HK-2 (cell line): ENCODE data around the gene SPATS2L.

Experiments
- DNase-seq: peaks from one replicate; pipeline ENCODE4 v3.0.0-alpha.2; 2018; ENCODE audit not compliant: unreplicated experiment

Gene SPATS2L

GRCh38 chr2:200408428-200409316 is 102.2 kb downstream of the SPATS2L start:
- peak; percentile 63 for DNase-seq

DNA sequence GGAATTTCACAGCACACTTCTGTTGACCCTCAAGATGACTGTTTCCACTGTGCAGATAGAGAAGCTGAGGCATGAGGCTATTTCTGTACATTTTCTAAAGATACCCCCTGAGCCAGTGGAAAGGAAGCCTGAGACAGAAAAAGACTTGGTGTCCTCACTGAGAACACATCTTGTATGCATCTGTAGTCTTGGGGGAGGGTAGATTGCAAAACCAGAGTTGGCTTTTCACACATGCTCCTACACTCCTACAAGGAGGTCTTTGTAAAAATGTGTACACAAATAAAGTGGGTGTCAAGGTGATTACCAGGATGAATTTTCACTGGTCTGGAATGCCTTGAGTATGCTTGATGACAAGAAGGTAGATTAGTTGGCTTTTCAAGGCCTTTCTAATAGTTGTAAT is 105.3 kb downstream of the SPATS2L start:
- DNase-seq, result no peak

GRCh38 chr2:200414367-200414766 is 107.9 kb downstream of the SPATS2L start:
- no peak for DNase-seq

- no peak for DNase-seq
These were observed 109.0 kb downstream of the SPATS2L start for GRCh38 chr2:200415455-200415854.

GRCh38 chr2:200416878-200417277 is 110.4 kb downstream of the SPATS2L start:
- DNase-seq, result no peak

DNA sequence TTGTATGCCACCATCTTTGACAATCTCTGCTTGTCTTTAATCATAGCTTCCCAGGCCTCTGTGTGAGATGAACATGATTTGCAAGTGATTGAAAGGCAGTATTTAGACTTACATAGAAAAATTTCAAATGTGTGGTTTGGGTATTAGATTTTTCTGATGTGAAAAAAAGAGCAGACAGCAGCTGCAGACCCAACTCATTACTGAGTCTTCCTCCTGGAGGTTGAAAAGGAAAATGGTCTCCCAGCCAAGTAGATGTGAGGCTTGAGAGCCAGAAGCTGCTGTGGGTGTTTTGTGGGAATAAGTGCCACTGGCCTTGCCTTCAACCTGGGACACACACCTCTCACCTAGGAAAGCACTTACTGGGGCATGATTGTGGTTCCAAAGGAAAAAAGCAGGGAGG is 110.9 kb downstream of the SPATS2L start:
- DNase-seq, result no peak

DNA sequence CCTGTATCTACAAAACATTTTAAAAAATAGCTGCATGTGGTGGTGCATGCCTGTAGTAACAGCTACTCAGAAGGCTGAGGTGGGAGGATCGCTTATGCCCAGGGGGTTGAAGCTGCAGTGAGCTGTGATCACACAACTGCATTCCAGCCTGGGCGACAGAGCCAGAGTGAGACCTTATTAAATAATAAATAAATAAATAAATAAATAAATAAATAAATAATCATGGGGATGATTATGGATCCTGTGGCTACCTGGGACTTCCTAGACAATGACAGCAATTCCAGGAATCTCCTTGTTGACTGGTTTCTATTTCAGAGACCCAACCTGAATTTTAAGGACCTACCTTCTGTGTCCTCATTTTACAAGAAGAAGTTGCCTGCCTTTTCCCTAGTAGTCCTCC is 111.9 kb downstream of the SPATS2L start:
- no peak for DNase-seq

DNA sequence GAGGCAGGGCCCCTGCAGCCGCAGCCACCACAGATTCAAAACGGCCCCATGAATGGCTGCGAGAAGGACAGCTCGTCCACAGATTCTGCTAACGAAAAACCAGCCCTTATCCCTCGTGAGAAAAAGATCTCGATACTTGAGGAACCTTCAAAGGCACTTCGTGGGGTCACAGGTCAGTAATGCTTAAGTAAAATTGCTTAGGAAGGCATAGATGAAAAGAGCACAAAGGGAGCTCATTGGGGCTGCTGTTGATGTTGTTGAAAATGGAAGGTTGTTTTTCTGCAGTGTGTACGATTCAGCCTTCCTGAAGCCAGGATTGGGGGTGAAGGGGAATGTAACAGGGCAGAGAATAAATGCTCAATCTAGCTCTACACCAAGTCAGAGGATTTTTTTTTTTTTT is 112.8 kb downstream of the SPATS2L start:
- DNase-seq, result no peak

DNA sequence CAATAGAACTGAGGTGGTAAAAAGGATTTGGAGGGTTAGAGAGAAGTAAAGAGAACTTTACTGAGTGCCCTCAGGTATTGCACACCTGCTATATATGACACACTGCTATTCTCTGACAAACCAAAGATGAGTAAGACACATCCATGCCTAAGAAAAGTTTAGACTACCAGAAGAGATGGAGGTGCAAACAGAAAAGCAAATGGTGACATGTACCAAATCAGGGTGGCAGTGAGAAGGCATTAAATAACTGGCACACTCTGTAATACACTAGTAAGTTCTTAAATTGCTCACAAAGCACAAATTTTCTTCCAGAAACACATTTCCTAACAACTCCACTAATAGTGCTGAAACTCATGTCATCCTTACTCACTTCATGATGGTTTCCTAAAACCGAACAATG is 114.8 kb downstream of the SPATS2L start:
- DNase-seq, result no peak

- DNase-seq, result no peak
These were observed 115.6 kb downstream of the SPATS2L start for GRCh38 chr2:200422071-200422470.

DNA sequence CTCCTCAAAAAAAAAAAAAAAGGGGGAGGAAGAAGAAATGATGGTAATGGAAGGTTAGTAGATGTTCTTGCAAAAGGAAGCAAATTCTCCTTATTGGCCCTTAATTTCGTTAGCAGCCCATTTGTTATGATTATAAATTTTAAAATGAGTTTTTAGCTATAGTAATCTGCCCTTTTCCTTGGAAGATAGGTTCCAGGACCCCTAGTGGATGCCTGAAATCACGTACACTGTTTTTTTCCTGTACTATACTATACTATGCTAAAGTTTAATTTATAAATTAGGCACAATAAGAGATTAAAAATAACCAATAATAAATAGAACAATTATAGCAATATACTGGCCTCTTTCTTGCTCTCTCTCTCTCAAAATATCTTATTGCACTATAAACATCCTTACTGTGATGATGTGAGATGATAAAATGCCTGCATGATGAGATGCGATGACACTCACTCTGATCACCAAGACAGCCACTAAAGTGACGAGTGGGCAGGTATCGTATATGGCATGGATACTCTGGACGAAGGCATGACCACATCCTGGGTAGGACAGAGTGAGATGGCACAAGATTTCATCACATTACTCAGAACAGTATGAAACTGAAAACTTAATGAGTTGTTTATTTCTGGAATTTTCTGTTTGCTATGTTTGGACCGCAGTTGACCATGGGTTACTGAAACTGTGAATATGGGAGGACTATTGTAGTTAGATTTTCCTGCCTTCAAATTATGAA is 116.2 kb downstream of the SPATS2L start:
- no peak for DNase-seq

GRCh38 chr2:200423541-200423940 is 117.0 kb downstream of the SPATS2L start:
- DNase-seq, result no peak

GRCh38 chr2:200425026-200425821 is 118.7 kb downstream of the SPATS2L start:
- no peak for DNase-seq

- no peak for DNase-seq
These were observed 120.3 kb downstream of the SPATS2L start for GRCh38 chr2:200426754-200427153.

DNA sequence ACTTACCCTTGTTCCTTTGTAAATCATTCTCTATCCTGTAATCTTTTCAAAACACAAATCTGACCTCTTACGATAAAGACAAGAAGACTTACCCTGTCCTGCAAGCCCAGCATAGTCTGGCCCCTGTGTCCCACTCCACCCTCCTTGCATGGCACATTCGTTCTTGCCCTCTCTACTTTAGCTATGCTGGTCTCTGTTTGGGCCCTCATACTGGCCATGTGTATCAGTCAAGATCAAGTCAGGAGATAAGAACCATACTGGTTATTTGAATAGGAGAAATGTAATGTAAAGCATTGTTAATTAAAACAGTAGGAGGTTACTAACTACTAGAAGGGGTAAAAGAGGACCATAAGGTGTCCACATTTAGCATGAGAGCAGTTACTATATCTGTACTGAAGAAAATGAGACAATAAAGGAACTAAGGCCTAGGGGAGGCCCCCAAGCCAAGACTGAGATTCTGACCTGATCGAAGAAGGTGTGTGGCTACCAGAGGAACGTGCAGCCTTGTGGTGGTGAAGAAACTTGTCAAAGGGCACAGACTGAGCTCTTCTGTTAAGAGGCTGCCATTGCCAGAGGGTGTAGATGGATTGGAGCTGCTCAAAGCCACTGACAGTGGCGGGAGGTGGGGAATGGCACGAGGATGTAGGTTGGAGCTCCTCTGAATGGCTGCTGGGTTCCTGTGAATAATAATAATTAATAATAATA is 122.6 kb downstream of the SPATS2L start:
- no peak for DNase-seq

GRCh38 chr2:200430017-200430416 is 123.5 kb downstream of the SPATS2L start:
- no peak for DNase-seq

DNA sequence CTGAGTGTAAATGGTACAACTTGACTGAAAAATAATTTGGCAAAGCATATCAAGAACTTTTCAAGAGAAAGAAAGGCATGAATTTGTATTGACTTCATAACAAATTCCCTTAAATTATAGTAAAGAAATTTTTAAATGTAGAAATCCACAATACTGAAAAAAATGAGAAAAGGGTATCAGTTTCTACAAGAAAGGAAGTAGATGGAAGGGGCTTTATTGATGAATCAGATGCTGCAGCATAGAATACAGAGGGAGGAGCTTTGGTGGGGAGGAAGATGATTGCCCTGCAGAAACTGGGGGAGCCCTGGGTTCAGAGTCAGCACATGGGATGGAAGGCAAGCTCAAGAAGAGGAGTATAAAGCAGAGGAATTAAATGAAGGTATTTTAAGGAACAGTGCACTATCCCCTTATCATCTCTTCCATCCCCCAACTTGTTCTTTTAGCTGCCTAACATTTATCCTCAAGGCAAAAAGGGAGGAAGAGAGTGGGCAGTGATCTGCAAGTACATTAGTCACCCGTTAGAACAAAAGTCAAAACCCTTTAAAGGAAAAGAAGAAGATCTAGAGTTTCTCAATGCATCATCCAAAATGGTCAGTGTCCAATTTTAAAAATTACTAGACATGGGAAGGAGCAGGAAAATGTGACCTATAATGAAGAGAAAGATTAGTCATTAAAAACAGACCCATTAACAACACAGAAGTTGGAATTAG is 125.7 kb downstream of the SPATS2L start:
- no peak for DNase-seq

- DNase-seq, result no peak
These were observed 128.9 kb downstream of the SPATS2L start for GRCh38 chr2:200435379-200435778.

DNA sequence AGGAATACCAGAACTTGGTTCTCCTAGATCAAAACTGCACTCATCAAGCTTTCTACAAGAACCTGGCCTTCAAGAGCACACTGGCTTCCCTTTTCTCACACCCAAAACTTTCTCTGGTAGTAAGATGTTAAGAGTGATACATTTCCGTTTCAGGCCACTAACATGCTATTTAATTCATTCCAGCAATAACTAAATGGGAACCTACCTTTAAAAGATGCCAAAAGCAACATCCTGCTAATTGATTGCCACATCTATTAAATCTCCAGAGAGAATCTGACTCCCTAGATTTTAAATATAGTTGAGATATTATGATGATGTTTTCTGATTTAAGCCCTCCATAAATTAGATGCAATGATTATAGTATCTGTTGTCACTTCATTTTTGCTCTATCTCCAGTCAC is 131.8 kb downstream of the SPATS2L start:
- no peak for DNase-seq

- no peak for DNase-seq
These were observed 132.4 kb downstream of the SPATS2L start for GRCh38 chr2:200438846-200439245.

- DNase-seq, result no peak
These were observed 133.5 kb downstream of the SPATS2L start for GRCh38 chr2:200439981-200440380.
